Activated CD4-positive, alpha-beta memory T cell treated with anti-CD3 and anti-CD28 coated beads for 36 hours (primary cell): ENCODE measurements around the gene ZMYND19. TPM values are rescaled to one million over a fixed set of nuclear protein-coding genes. Genes with fewer than 3 reads are reported as not detected.

Experiments used
- CTCF ChIA-PET: fragments of 350-600 bp; sonication (Branson Sonifier 250); formaldehyde crosslinking; loops from one replicate; lab custom pipeline; 2021; ENCODE audit warnings: antibody characterized with exemption, inconsistent platforms; lab: Charles Lee
- POLR2A ChIA-PET: fragments of 350-600 bp; sonication (Branson Sonifier 250); formaldehyde crosslinking; loops from one replicate; lab custom pipeline; 2021; ENCODE audit warnings: antibody characterized with exemption; lab: Charles Lee
- DNase-seq: peaks from one replicate; pipeline ENCODE4 v3.0.0-alpha.2; 2020
- H3K27ac Mint-ChIP-seq: one replicate; pipeline ENCODE4 v1.8.0; 2021; ENCODE audit warnings: mixed read lengths
- H3K27me3 Mint-ChIP-seq: one replicate; pipeline ENCODE4 v1.8.0; 2021; ENCODE audit warnings: mixed read lengths
- H3K36me3 Mint-ChIP-seq: one replicate; pipeline ENCODE4 v1.8.0; 2021; ENCODE audit warnings: mixed read lengths
- H3K4me1 Mint-ChIP-seq: one replicate; pipeline ENCODE4 v1.8.0; 2021; ENCODE audit warnings: low read depth, mixed read lengths
- H3K4me3 Mint-ChIP-seq: one replicate; pipeline ENCODE4 v1.8.0; 2021; ENCODE audit warnings: mild to moderate bottlenecking, mixed read lengths
- H3K9me3 Mint-ChIP-seq: one replicate; pipeline ENCODE4 v1.8.0; 2021; ENCODE audit warnings: mixed read lengths
- intact Hi-C: fragments of 100-400 bp; cut with micrococcal nuclease; formaldehyde crosslinking; loops from one replicate; pipeline ENCODE4 v1.15.1; 2023
- total RNA-seq, 2 experiments: library from RNA; stranded (reverse); gene quantifications; one replicate each; pipeline ENCODE4 v1.2.3, GENCODE V29; 2021

The ZMYND19 gene
- total RNA-seq, 2 experiments from 2014 or later: 39.7 to 42.6 TPM

- H3K36me3 Mint-ChIP-seq: peaks cover 18% of the 10 kb centered on the region
- H3K4me1 Mint-ChIP-seq: peaks cover 18% of the 10 kb centered on the region
- no peaks in the 10 kb centered on the region for H3K9me3 Mint-ChIP-seq
- no peaks in the 10 kb centered on the region for H3K27me3 Mint-ChIP-seq
- no peak overlapping the region for H3K4me3 Mint-ChIP-seq
- no peak for DNase-seq
- ChIA-PET POLR2A (no interaction called here), CTCF (interaction anchor here (0.6 to 2.3 kb wide), 5 partner anchors 9 to 121 kb away, joined by 3 to 5 read pairs (median 4); partner anchors contain the start of genes EHMT1 and MRPL41)
- H3K27ac Mint-ChIP-seq: no peak overlapping the region
- intact Hi-C loops: no loop called here
Observed at GRCh38 chr9:137581361-137582285, 8.7 kb downstream of the ZMYND19 start.

- H3K9me3 Mint-ChIP-seq: no peaks in the 10 kb centered on the region
- no peak overlapping the region for H3K4me3 Mint-ChIP-seq
- ChIA-PET POLR2A (no interaction called here), CTCF (interaction anchor here (1.0 to 2.3 kb wide), 4 partner anchors 10 to 38 kb away, joined by 3 to 5 read pairs (median 4); partner anchors contain the start of genes EHMT1 and MRPL41)
- H3K27ac Mint-ChIP-seq: no peak overlapping the region
- peaks cover 15% of the 10 kb centered on the region for H3K36me3 Mint-ChIP-seq
- intact Hi-C loops: no loop called here
- H3K27me3 Mint-ChIP-seq: no peaks in the 10 kb centered on the region
- no peak for DNase-seq
- H3K4me1 Mint-ChIP-seq: peaks cover 25% of the 10 kb centered on the region
Observed at GRCh38 chr9:137580954-137581322, 9.4 kb downstream of the ZMYND19 start.

GRCh38 chr9:137580209-137580953, 9.9 kb downstream of the ZMYND19 start:
- no peak overlapping the region for H3K27ac Mint-ChIP-seq
- H3K4me1 Mint-ChIP-seq: peaks cover 30% of the 10 kb centered on the region
- ChIA-PET CTCF (interaction anchor here (0.9 to 3.1 kb wide), 6 partner anchors 8 to 39 kb away, joined by 3 to 23 read pairs (median 4); partner anchors contain the start of genes EHMT1, MRPL41 and ZMYND19), POLR2A (interaction anchor here (1.3 to 1.4 kb wide), 2 partner anchors 10 to 28 kb away, joined by 4 to 9 read pairs; partner anchors contain the start of genes MRPL41 and ZMYND19)
- no peaks in the 10 kb centered on the region for H3K9me3 Mint-ChIP-seq
- DNase-seq: no peak
- intact Hi-C loops: no loop called here
- H3K27me3 Mint-ChIP-seq: no peaks in the 10 kb centered on the region
- no peak overlapping the region for H3K4me3 Mint-ChIP-seq
- peaks cover 19% of the 10 kb centered on the region for H3K36me3 Mint-ChIP-seq

GRCh38 chr9:137579259-137579604, 11.1 kb downstream of the ZMYND19 start:
- peak overlapping the region; percentile 71 for H3K4me3 Mint-ChIP-seq
- peaks cover 37% of the 10 kb centered on the region for H3K4me1 Mint-ChIP-seq
- H3K9me3 Mint-ChIP-seq: no peaks in the 10 kb centered on the region
- POLR2A ChIA-PET: interaction anchor here (1.3 to 1.4 kb wide), 3 partner anchors 9 to 27 kb away, joined by 3 to 9 read pairs (median 4); partner anchors contain the start of genes MRPL41 and ZMYND19
- intact Hi-C loops: loop anchor here (1.0 kb wide), 1 partner anchor 26 kb away; the partner anchor contains the start of gene ARRDC1
- H3K27me3 Mint-ChIP-seq: no peaks in the 10 kb centered on the region
- CTCF ChIA-PET: interaction anchor here (0.8 to 3.1 kb wide), 7 partner anchors 9 to 40 kb away, joined by 3 to 23 read pairs (median 4); partner anchors contain the start of genes ARRDC1, MRPL41 and ZMYND19
- peaks cover 23% of the 10 kb centered on the region for H3K36me3 Mint-ChIP-seq
- no peak for DNase-seq
- H3K27ac Mint-ChIP-seq: no peak overlapping the region

- H3K27ac Mint-ChIP-seq: peak within 1 kb of the TSS; percentile 4
- ChIA-PET CTCF (interaction anchor here (0.8 to 3.1 kb wide), 8 partner anchors 10 to 41 kb away, joined by 3 to 23 read pairs (median 4); partner anchors contain the start of genes ARRDC1, MRPL41 and ZMYND19), POLR2A (interaction anchor here (1.0 to 1.4 kb wide), 4 partner anchors 10 to 27 kb away, joined by 3 to 9 read pairs (median 4); partner anchors contain the start of genes MRPL41 and ZMYND19)
- peak; percentile 96 for DNase-seq
- peak within 1 kb of the TSS; percentile 71 for H3K4me3 Mint-ChIP-seq
- peaks cover 37% of the 10 kb centered on the region for H3K4me1 Mint-ChIP-seq
- H3K9me3 Mint-ChIP-seq: no peaks in the 10 kb centered on the region
- H3K36me3 Mint-ChIP-seq: peaks cover 23% of the 10 kb centered on the region
- H3K27me3 Mint-ChIP-seq: no peaks in the 10 kb centered on the region
- intact Hi-C loops: loop anchor here (1.0 kb wide), 1 partner anchor 27 kb away; the partner anchor contains the start of gene ARRDC1
Observed at GRCh38 chr9:137578518-137579258, 11.6 kb downstream of the ZMYND19 start, which contains the start of gene DPH7. TSS of gene DPH7 (minus strand) at chr9:137578925. CDS start at chr9:137578777, 148 bp downstream.

GRCh38 chr9:137575716-137576411, 14.4 kb downstream of the ZMYND19 start:
- POLR2A ChIA-PET: interaction anchor here (1.7 kb wide), 1 partner anchor 24 kb away, joined by 6 read pairs; the partner anchor contains the start of gene MRPL41
- CTCF ChIA-PET: interaction anchor here (0.6 kb wide), 1 partner anchor 488 kb away, joined by 3 read pairs; no protein-coding TSS in a partner anchor
- intact Hi-C loops: no loop called here
- peaks cover 21% of the 10 kb centered on the region for H3K36me3 Mint-ChIP-seq
- H3K4me3 Mint-ChIP-seq: no peak overlapping the region
- no peak for DNase-seq
- H3K27me3 Mint-ChIP-seq: no peaks in the 10 kb centered on the region
- H3K9me3 Mint-ChIP-seq: no peaks in the 10 kb centered on the region
- peaks cover 37% of the 10 kb centered on the region for H3K4me1 Mint-ChIP-seq
- peak overlapping the region; percentile 63 for H3K27ac Mint-ChIP-seq

GRCh38 chr9:137575364-137575715, 15.0 kb downstream of the ZMYND19 start:
- intact Hi-C loops: no loop called here
- ChIA-PET POLR2A (interaction anchor here (1.7 kb wide), 1 partner anchor 23 kb away, joined by 6 read pairs; the partner anchor contains the start of gene MRPL41), CTCF (interaction anchor here (0.6 kb wide), 1 partner anchor 487 kb away, joined by 3 read pairs; no protein-coding TSS in a partner anchor)
- Mint-ChIP-seq H3K27ac (peak overlapping the region; percentile 63), H3K27me3 (no peaks in the 10 kb centered on the region), H3K36me3 (peaks cover 26% of the 10 kb centered on the region), H3K4me3 (no peak overlapping the region), H3K4me1 (peaks cover 37% of the 10 kb centered on the region), H3K9me3 (no peaks in the 10 kb centered on the region)
- peak; percentile 50 for DNase-seq

GRCh38 chr9:137574192-137574591, 16.1 kb downstream of the ZMYND19 start:
- ChIA-PET CTCF (no interaction called here), POLR2A (interaction anchor here (0.6 to 1.7 kb wide), 2 partner anchors 22 to 145 kb away, joined by 3 to 6 read pairs; partner anchors contain the start of gene MRPL41)
- no peak for DNase-seq
- intact Hi-C loops: no loop called here
- Mint-ChIP-seq H3K9me3 (no peaks in the 10 kb centered on the region), H3K27me3 (no peaks in the 10 kb centered on the region), H3K36me3 (peaks cover 28% of the 10 kb centered on the region), H3K4me3 (no peak overlapping the region), H3K27ac (no peak overlapping the region), H3K4me1 (peaks cover 34% of the 10 kb centered on the region)

GRCh38 chr9:137570566-137570965, 19.7 kb downstream of the ZMYND19 start:
- ChIA-PET CTCF (interaction anchor here (1.0 kb wide), 1 partner anchor 9 kb away, joined by 3 read pairs; no protein-coding TSS in a partner anchor), POLR2A (no interaction called here)
- DNase-seq: no peak
- Mint-ChIP-seq H3K9me3 (no peaks in the 10 kb centered on the region), H3K4me1 (peaks cover 13% of the 10 kb centered on the region), H3K36me3 (peaks cover 23% of the 10 kb centered on the region), H3K27ac (no peak overlapping the region), H3K27me3 (no peaks in the 10 kb centered on the region), H3K4me3 (no peak overlapping the region)
- intact Hi-C loops: no loop called here

- ChIA-PET CTCF (interaction anchor here (1.0 kb wide), 1 partner anchor 10 kb away, joined by 3 read pairs; no protein-coding TSS in a partner anchor), POLR2A (no interaction called here)
- no peaks in the 10 kb centered on the region for H3K27me3 Mint-ChIP-seq
- no peak overlapping the region for H3K27ac Mint-ChIP-seq
- H3K9me3 Mint-ChIP-seq: no peaks in the 10 kb centered on the region
- no peak for DNase-seq
- no peak overlapping the region for H3K4me3 Mint-ChIP-seq
- H3K36me3 Mint-ChIP-seq: peaks cover 16% of the 10 kb centered on the region
- intact Hi-C loops: no loop called here
- peaks cover 5% of the 10 kb centered on the region for H3K4me1 Mint-ChIP-seq
Observed at GRCh38 chr9:137569609-137570203, 20.6 kb downstream of the ZMYND19 start.
